ENCODE results near the gene POLR1G. TPM values are rescaled to one million over a fixed set of nuclear protein-coding genes. Genes with fewer than 3 reads are reported as not detected.

POLR1G gene
- total RNA-seq, 4 donors from 2014 or later, result 2.9 to 8.7 (median 6.0) TPM

- peaks cover 10 to 18% (median 15%) of the 10 kb centered on the region in 4 donors for H3K4me1 ChIP-seq
- TF ChIP-seq EP300 (IDR thresholded peaks at IDR 0.05), result no peak
- TF ChIP-seq POLR2AphosphoS5 (IDR thresholded peaks at IDR 0.05), result no peak
- TF ChIP-seq CTCF (IDR thresholded peaks at IDR 0.05), result no peak
- DNase-seq (ENCODE audit: extremely low spot score), result no peak
- no peaks in the 10 kb centered on the region for H3K27me3 ChIP-seq
- WGBS, result 93% methylated on average over 8 of the region's 8 CpGs
- no peak overlapping the region for H3K27ac ChIP-seq (replicated peaks in 1 of 4)
- intact Hi-C loops (cut with DNase I), result no loop called here
- no peak overlapping the region for H3K4me3 ChIP-seq
- H3K9me3 ChIP-seq, result no peaks in the 10 kb centered on the region
- peaks cover 12 to 87% (median 68%) of the 10 kb centered on the region in 4 donors for H3K36me3 ChIP-seq
These were observed 8.0 kb downstream of the POLR1G start for GRCh38 chr19:45414468-45414867.

DNA sequence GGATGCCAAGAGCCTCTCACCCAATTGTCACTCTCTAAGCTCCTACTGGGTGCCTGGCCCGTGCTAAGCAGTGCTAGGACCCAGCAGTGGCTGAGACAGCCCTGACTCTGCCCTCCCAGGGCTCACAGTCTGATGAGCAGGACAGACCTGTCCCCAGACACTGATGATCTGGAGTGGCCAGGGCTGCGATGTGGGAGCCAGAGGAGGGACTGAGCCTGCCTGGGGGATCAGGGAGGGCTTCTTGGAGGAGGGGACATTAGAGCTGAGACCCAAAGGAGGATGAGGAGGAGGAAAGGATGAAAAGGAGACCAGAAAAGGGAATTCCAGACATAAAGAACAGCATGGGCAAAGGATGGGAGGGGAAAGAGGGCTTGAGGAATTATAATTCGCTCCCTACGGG is 10.7 kb downstream of the POLR1G start:
- 83% methylated on average over 4 of the region's 4 CpGs for WGBS
- Histone ChIP-seq H3K4me1 (peaks cover 10 to 28% (median 17%) of the 10 kb centered on the region in 4 donors), H3K27me3 (no peaks in the 10 kb centered on the region), H3K36me3 (peaks cover 21 to 98% (median 85%) of the 10 kb centered on the region in 4 donors), H3K4me3 (no peak overlapping the region), H3K9me3 (no peaks in the 10 kb centered on the region), H3K27ac (replicated peaks in 1 of 4) (peak overlapping the region in 3 of 4 donors; percentile 4 to 52 (median 17))
- no peak for DNase-seq (ENCODE audit: extremely low spot score)
- TF ChIP-seq POLR2AphosphoS5 (IDR thresholded peaks at IDR 0.05) (no peak), EP300 (IDR thresholded peaks at IDR 0.05) (no peak), CTCF (IDR thresholded peaks at IDR 0.05) (no peak), POLR2A (IDR thresholded peaks at IDR 0.05; ENCODE audit: low read depth) (no peak)
- intact Hi-C loops (cut with DNase I), result no loop called here

GRCh38 chr19:45418802-45419201 is 12.4 kb downstream of the POLR1G start:
- Histone ChIP-seq H3K27ac (replicated peaks in 1 of 4) (peak overlapping the region in 1 of 4 donors; percentile 7), H3K4me3 (no peak overlapping the region), H3K27me3 (no peaks in the 10 kb centered on the region), H3K36me3 (peaks cover 11 to 82% (median 71%) of the 10 kb centered on the region in 4 donors), H3K4me1 (peaks cover 22 to 41% (median 29%) of the 10 kb centered on the region in 4 donors), H3K9me3 (no peaks in the 10 kb centered on the region)
- TF ChIP-seq POLR2A (IDR thresholded peaks at IDR 0.05; ENCODE audit: low read depth) (no peak), POLR2AphosphoS5 (IDR thresholded peaks at IDR 0.05) (no peak), EP300 (IDR thresholded peaks at IDR 0.05) (no peak), CTCF (IDR thresholded peaks at IDR 0.05) (no peak)
- intact Hi-C loops (cut with DNase I), result no loop called here
- 73% methylated on average over 9 of the region's 9 CpGs for WGBS
- no peak for DNase-seq (ENCODE audit: extremely low spot score)

- intact Hi-C loops (cut with DNase I), result no loop called here
- no peaks in the 10 kb centered on the region for H3K27me3 ChIP-seq
- no peak for DNase-seq (ENCODE audit: extremely low spot score)
- no peaks in the 10 kb centered on the region for H3K9me3 ChIP-seq
- H3K4me3 ChIP-seq, result no peak overlapping the region
- 42% methylated on average over 4 of the region's 4 CpGs for WGBS
- H3K4me1 ChIP-seq, result peaks cover 27 to 47% (median 35%) of the 10 kb centered on the region in 4 donors
- no peak for TF ChIP-seq CTCF (IDR thresholded peaks at IDR 0.05)
- no peak for TF ChIP-seq POLR2AphosphoS5 (IDR thresholded peaks at IDR 0.05)
- TF ChIP-seq EP300 (IDR thresholded peaks at IDR 0.05), result no peak
- TF ChIP-seq POLR2A (IDR thresholded peaks at IDR 0.05; ENCODE audit: low read depth), result no peak
- peak overlapping the region in 1 of 4 donors; percentile 7 for H3K27ac ChIP-seq (replicated peaks in 1 of 4)
- peaks cover 10 to 76% (median 65%) of the 10 kb centered on the region in 4 donors for H3K36me3 ChIP-seq
These were observed 13.0 kb downstream of the POLR1G start for GRCh38 chr19:45419396-45419795.

DNA sequence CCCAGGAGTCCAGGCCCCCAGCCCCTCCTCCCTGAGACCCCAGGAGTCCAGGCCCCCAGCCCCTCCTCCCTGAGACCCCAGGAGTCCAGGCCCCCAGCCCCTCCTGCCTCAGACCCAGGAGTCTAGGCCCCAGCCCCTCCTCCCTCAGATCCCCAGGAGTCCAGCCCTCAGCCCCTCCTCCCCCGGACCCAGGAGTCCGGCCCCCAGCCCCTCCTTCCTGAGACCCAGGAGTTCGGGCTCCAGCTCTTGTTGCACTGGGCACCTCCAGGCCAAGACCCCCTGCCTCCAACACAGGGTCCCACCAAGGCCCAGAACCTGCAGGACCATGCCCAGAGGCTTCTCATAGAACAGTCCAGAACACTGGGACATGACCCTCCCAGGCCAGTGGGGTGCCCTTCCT is 13.5 kb downstream of the POLR1G start:
- intact Hi-C loops (cut with DNase I), result no loop called here
- Histone ChIP-seq H3K27me3 (no peaks in the 10 kb centered on the region), H3K36me3 (peaks cover 10 to 71% (median 60%) of the 10 kb centered on the region in 4 donors), H3K4me1 (peaks cover 32 to 52% (median 40%) of the 10 kb centered on the region in 4 donors), H3K9me3 (no peaks in the 10 kb centered on the region), H3K4me3 (no peak overlapping the region), H3K27ac (replicated peaks in 1 of 4) (no peak overlapping the region)
- WGBS, result no CpG with 5 or more reads among the region's 3 CpGs
- no peak for DNase-seq (ENCODE audit: extremely low spot score)
- TF ChIP-seq POLR2A (IDR thresholded peaks at IDR 0.05; ENCODE audit: low read depth), result no peak
- no peak for TF ChIP-seq CTCF (IDR thresholded peaks at IDR 0.05)
- TF ChIP-seq POLR2AphosphoS5 (IDR thresholded peaks at IDR 0.05), result no peak
- no peak for TF ChIP-seq EP300 (IDR thresholded peaks at IDR 0.05)
